NCI-H226 (cell line): Measurements from ENCODE around the gene LIN7B.

ENCODE experiments used
- DNase-seq: peaks from one replicate; pipeline ENCODE4 v3.0.0-alpha.2; 2015

Gene LIN7B

GRCh38 chr19:49094505-49095482 lies 19.4 kb upstream of the LIN7B start:
- DNase-seq = no peak

- peak; percentile 64 for DNase-seq
Measured at GRCh38 chr19:49097453-49098288, 16.5 kb upstream of the LIN7B start.

GRCh38 chr19:49098795-49099194 lies 15.4 kb upstream of the LIN7B start:
- DNase-seq = no peak

GRCh38 chr19:49101160-49101559 lies 13.0 kb upstream of the LIN7B start:
- DNase-seq = no peak

GRCh38 chr19:49102303-49102702 lies 11.9 kb upstream of the LIN7B start:
- no peak for DNase-seq

- no peak for DNase-seq
Measured at GRCh38 chr19:49103331-49104085, 10.7 kb upstream of the LIN7B start.

GRCh38 chr19:49104229-49104864 lies 9.8 kb upstream of the LIN7B start:
- DNase-seq = no peak

GRCh38 chr19:49106648-49107135 lies 7.5 kb upstream of the LIN7B start:
- DNase-seq = peak; percentile 42

GRCh38 chr19:49107625-49108459 lies 6.3 kb upstream of the LIN7B start:
- no peak for DNase-seq

GRCh38 chr19:49109051-49109450 lies 5.1 kb upstream of the LIN7B start:
- DNase-seq = no peak

- DNase-seq = no peak
Measured at GRCh38 chr19:49109569-49110233, 4.5 kb upstream of the LIN7B start.

- no peak for DNase-seq
Measured at GRCh38 chr19:49110567-49110966, 3.6 kb upstream of the LIN7B start.

- no peak for DNase-seq
Measured at GRCh38 chr19:49111218-49111998, 2.8 kb upstream of the LIN7B start.

GRCh38 chr19:49114630-49115363 lies 627 bp downstream of the LIN7B start:
- no peak for DNase-seq

- no peak for DNase-seq
Measured at GRCh38 chr19:49116544-49116943, 2.4 kb downstream of the LIN7B start.

- DNase-seq = no peak
Measured at GRCh38 chr19:49117677-49118564, 3.8 kb downstream of the LIN7B start.

GRCh38 chr19:49118565-49119410 lies 4.6 kb downstream of the LIN7B start, which contains the start of gene C19orf73:
C19orf73 (minus strand) TSS chr19:49119143; CDS start chr19:49119022, 121 bp downstream.
- peak; percentile 87 for DNase-seq
